ENCODE results near the gene EXOSC5. TPM values are rescaled to one million over a fixed set of nuclear protein-coding genes. Genes with fewer than 3 reads are reported as not detected.

The EXOSC5 gene
- total RNA-seq, 1 experiment from 2014 or later: 58.7 TPM

- H4K8ac ChIP-seq (replicated peaks; ENCODE audit: insufficient read length, low read depth, low read length): no peak overlapping the region
- no peak overlapping the region for H4K5ac ChIP-seq (ENCODE audit: insufficient read length, low read depth, low read length)
- no peak overlapping the region for H3T11ph ChIP-seq (ENCODE audit: low read length)
- no peak overlapping the region for H2BK120ac ChIP-seq (ENCODE audit: low read depth, low read length, poor library complexity, severe bottlenecking)
- H3K27me3 ChIP-seq (ENCODE audit: insufficient read depth, low read length): peaks cover 10% of the 10 kb centered on the region; the same call in 1 of the 2 replicates
- no peaks in the 10 kb centered on the region for H3K79me2 ChIP-seq (ENCODE audit: insufficient read depth, low read length)
- H3K9me3 Mint-ChIP-seq: no peaks in the 10 kb centered on the region; a peak in 1 of 5 replicates
- H2AK5ac ChIP-seq (ENCODE audit: insufficient read length, low read length): no peak overlapping the region
- H4K91ac ChIP-seq (ENCODE audit: insufficient read length, low read depth, low read length): no peak overlapping the region
- peak overlapping the region; percentile 75 to 93 for H3K4me3 Mint-ChIP-seq
- H3K56ac ChIP-seq (ENCODE audit: insufficient read length, low read depth, low read length): no peak overlapping the region
- no peaks in the 10 kb centered on the region for H4K20me1 ChIP-seq (ENCODE audit: control insufficient read depth, insufficient read depth, insufficient read length)
- H2BK12ac ChIP-seq (ENCODE audit: insufficient read length, low read depth, low read length): no peak overlapping the region
- H3K4ac ChIP-seq (ENCODE audit: low read depth, low read length): no peak overlapping the region
- no peak overlapping the region for H3K9ac ChIP-seq (ENCODE audit: extremely low read depth, insufficient read length, low read length)
- no peak overlapping the region for H2BK20ac ChIP-seq (ENCODE audit: low read depth, low read length, poor library complexity, severe bottlenecking)
- H3K18ac ChIP-seq (ENCODE audit: insufficient read length, low read depth, low read length): no peak overlapping the region
- peaks cover 0 to 21% (median 3%) of the 10 kb centered on the region in 3 experiments; a peak in 4 of 7 replicates for H3K36me3 Mint-ChIP-seq (ENCODE audit: insufficient read depth in 1 of 3, low read depth in 3 of 3)
- H3K14ac ChIP-seq (ENCODE audit: insufficient read depth, low read length): no peak overlapping the region
- no peak overlapping the region for H2AFZ ChIP-seq (ENCODE audit: low read length)
- no peaks in the 10 kb centered on the region for H3K79me1 ChIP-seq (ENCODE audit: insufficient read depth, low read depth, low read length, poor library complexity, severe bottlenecking)
- peak overlapping the region; percentile 63 for H3K4me2 ChIP-seq (ENCODE audit: insufficient read depth, insufficient read length, low read length)
- no peaks in the 10 kb centered on the region; the same call in 1 of the 2 replicates for H3K4me1 ChIP-seq (ENCODE audit: insufficient read depth, low read length)
- DNase-seq: no peak
- TF ChIP-seq CTCF (conservative IDR thresholded peaks at IDR 0.05): no peak
- peaks cover 44% of the 10 kb centered on the region for H3K27me3 Mint-ChIP-seq (ENCODE audit: low read depth)
- peaks cover 26% of the 10 kb centered on the region for H3K23me2 ChIP-seq (ENCODE audit: insufficient read length, low read depth, low read length, poor library complexity, severe bottlenecking)
- H2BK15ac ChIP-seq (ENCODE audit: low read depth, low read length): no peak overlapping the region
- WGBS (ENCODE audit: extremely low coverage, insufficient read length, low lambda C conversion rate): no CpG with 5 or more reads among the region's 12 CpGs
- H3K27ac Mint-ChIP-seq: no peak overlapping the region
- peaks cover 20 to 22% of the 10 kb centered on the region in 2 experiments for H3K4me1 Mint-ChIP-seq
- H3K27ac ChIP-seq (ENCODE audit: insufficient read length, low read depth, low read length): no peak overlapping the region
- H2BK5ac ChIP-seq (ENCODE audit: insufficient read length, low read length): no peak overlapping the region
- no peaks in the 10 kb centered on the region for H3K9me3 ChIP-seq (ENCODE audit: control insufficient read depth, low read depth, low read length)
- no peak overlapping the region for H3K23ac ChIP-seq (ENCODE audit: insufficient read length, low read depth, low read length)
Measured at GRCh38 chr19:41352279-41352608, 44.9 kb downstream of the EXOSC5 start.
